ENCODE data around the gene AUNIP.

DNA sequence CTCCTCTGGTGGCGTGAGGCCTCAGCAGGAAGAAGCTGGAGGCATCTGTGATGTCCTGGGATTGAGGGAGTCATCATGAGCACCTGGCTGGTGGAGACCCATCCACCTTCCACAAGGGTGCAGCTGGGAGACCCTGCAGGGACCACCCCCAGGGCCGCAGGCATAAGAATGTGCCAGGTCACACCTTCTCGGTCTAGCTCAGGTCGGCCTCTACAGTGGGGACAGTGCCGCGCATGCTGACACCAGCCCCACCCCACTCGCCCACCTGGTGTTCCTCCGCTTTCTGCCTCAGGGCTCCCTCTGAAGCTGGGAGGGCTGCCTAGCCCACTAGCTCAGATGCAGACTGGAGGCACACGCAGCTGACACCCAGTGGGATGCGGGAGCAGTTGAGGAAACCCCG, 22.0 kb upstream of the AUNIP start:
- TF ChIP-seq, protein P1, sequence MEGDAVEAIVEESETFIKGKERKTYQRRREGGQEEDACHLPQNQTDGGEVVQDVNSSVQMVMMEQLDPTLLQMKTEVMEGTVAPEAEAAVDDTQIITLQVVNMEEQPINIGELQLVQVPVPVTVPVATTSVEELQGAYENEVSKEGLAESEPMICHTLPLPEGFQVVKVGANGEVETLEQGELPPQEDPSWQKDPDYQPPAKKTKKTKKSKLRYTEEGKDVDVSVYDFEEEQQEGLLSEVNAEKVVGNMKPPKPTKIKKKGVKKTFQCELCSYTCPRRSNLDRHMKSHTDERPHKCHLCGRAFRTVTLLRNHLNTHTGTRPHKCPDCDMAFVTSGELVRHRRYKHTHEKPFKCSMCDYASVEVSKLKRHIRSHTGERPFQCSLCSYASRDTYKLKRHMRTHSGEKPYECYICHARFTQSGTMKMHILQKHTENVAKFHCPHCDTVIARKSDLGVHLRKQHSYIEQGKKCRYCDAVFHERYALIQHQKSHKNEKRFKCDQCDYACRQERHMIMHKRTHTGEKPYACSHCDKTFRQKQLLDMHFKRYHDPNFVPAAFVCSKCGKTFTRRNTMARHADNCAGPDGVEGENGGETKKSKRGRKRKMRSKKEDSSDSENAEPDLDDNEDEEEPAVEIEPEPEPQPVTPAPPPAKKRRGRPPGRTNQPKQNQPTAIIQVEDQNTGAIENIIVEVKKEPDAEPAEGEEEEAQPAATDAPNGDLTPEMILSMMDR (conservative IDR thresholded peaks at IDR 0.05; ENCODE audit: low read depth, low read length): no peak
- TF ChIP-seq EZH2 (IDR thresholded peaks at IDR 0.05; ENCODE audit: low read length, unreplicated experiment) (no peak), EZH2phosphoT487 (IDR thresholded peaks at IDR 0.05; ENCODE audit: borderline replicate concordance, low read length) (no peak)
